Activated naive CD4-positive, alpha-beta T cell treated with anti-CD3 and anti-CD28 coated beads for 36 hours (primary cell): Measurements from ENCODE around the gene HNRNPLL. TPM values are rescaled to one million over a fixed set of nuclear protein-coding genes. Genes with fewer than 3 reads are reported as not detected.

ENCODE experiments used
- CTCF ChIA-PET: fragments of 350-600 bp; sonication (Branson Sonifier 250); formaldehyde crosslinking; loops from one replicate; lab custom pipeline; 2021; ENCODE audit warnings: antibody characterized with exemption; lab: Charles Lee
- DNase-seq: peaks from one replicate; pipeline ENCODE4 v3.0.0-alpha.2; 2020
- H3K27ac Mint-ChIP-seq: one replicate; pipeline ENCODE4 v1.8.0; 2021; ENCODE audit warnings: mild to moderate bottlenecking, mixed read lengths
- H3K27me3 Mint-ChIP-seq: one replicate; pipeline ENCODE4 v1.8.0; 2021; ENCODE audit warnings: low read depth, mixed read lengths
- H3K36me3 Mint-ChIP-seq: one replicate; pipeline ENCODE4 v1.8.0; 2021; ENCODE audit warnings: low read depth, mixed read lengths
- H3K4me1 Mint-ChIP-seq: one replicate; pipeline ENCODE4 v1.8.0; 2021; ENCODE audit warnings: low read depth, mixed read lengths
- H3K4me3 Mint-ChIP-seq: one replicate; pipeline ENCODE4 v1.8.0; 2021; ENCODE audit warnings: mild to moderate bottlenecking, moderate library complexity, mixed read lengths
- H3K9me3 Mint-ChIP-seq: one replicate; pipeline ENCODE4 v1.8.0; 2021; ENCODE audit warnings: mixed read lengths
- intact Hi-C: fragments of 100-400 bp; cut with micrococcal nuclease; formaldehyde crosslinking; loops from one replicate; pipeline ENCODE4 v1.15.1; 2023
- total RNA-seq, 2 experiments: library from RNA; stranded (reverse); gene quantifications; one replicate each; pipeline ENCODE4 v1.2.3, GENCODE V29; 2021

HNRNPLL gene
- total RNA-seq, 2 experiments from 2014 or later: 54.4 to 57.3 TPM

GRCh38 chr2:38533757-38534545, 68.8 kb downstream of the HNRNPLL start:
- Mint-ChIP-seq H3K36me3 (no peaks in the 10 kb centered on the region), H3K4me3 (no peak overlapping the region), H3K27ac (no peak overlapping the region), H3K27me3 (peaks cover 11% of the 10 kb centered on the region), H3K9me3 (no peaks in the 10 kb centered on the region), H3K4me1 (no peaks in the 10 kb centered on the region)
- DNase-seq: no peak
- intact Hi-C loops: no loop called here
- CTCF ChIA-PET: interaction anchor here (0.6 to 9.3 kb wide), 8 partner anchors 25 to 316 kb away, joined by 3 to 109 read pairs (median 4); no protein-coding TSS in a partner anchor

GRCh38 chr2:38533180-38533579, 69.5 kb downstream of the HNRNPLL start:
- no peak for DNase-seq

DNA sequence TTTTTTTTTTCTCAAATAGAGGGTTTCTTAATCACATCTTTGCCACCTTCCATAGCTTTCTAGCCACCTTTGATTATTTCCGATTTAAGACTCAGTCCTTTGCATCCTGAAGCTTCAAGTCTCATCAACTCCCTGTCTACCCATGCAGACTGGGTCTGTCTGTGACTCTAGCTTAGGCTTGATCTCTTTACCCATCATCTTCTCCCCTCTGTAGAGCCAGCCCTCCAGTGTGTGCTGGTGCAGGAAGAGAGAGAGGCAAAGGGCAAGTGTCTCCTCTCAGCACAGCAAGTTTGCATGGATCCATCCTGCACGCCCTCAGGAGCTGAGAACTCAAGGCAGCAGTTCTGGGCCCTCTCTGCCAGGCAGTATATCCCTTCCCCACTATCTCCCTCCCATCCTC, 70.4 kb downstream of the HNRNPLL start:
- H3K27me3 Mint-ChIP-seq: peaks cover 18% of the 10 kb centered on the region
- no peaks in the 10 kb centered on the region for H3K36me3 Mint-ChIP-seq
- no peak overlapping the region for H3K4me3 Mint-ChIP-seq
- peaks cover 4% of the 10 kb centered on the region for H3K4me1 Mint-ChIP-seq
- intact Hi-C loops: no loop called here
- CTCF ChIA-PET: interaction anchor here (0.6 to 9.3 kb wide), 5 partner anchors 8 to 217 kb away, joined by 4 to 109 read pairs (median 4); no protein-coding TSS in a partner anchor
- DNase-seq: no peak
- H3K27ac Mint-ChIP-seq: no peak overlapping the region
- no peaks in the 10 kb centered on the region for H3K9me3 Mint-ChIP-seq

More at GRCh38 chr2:38533180-38533579, 69.5 kb downstream of the HNRNPLL start:
- Mint-ChIP-seq H3K9me3 (no peaks in the 10 kb centered on the region), H3K27ac (no peak overlapping the region), H3K4me1 (peaks cover 3% of the 10 kb centered on the region), H3K27me3 (peaks cover 17% of the 10 kb centered on the region), H3K36me3 (no peaks in the 10 kb centered on the region), H3K4me3 (no peak overlapping the region)
- intact Hi-C loops: no loop called here
- CTCF ChIA-PET: interaction anchor here (0.8 to 9.3 kb wide), 5 partner anchors 25 to 206 kb away, joined by 3 to 109 read pairs (median 5); no protein-coding TSS in a partner anchor

GRCh38 chr2:38529208-38529607, 73.5 kb downstream of the HNRNPLL start:
- H3K36me3 Mint-ChIP-seq: no peaks in the 10 kb centered on the region
- no peak overlapping the region for H3K27ac Mint-ChIP-seq
- peaks cover 21% of the 10 kb centered on the region for H3K27me3 Mint-ChIP-seq
- DNase-seq: no peak
- H3K9me3 Mint-ChIP-seq: no peaks in the 10 kb centered on the region
- intact Hi-C loops: no loop called here
- no peak overlapping the region for H3K4me3 Mint-ChIP-seq
- CTCF ChIA-PET: interaction anchor here (0.6 to 1.4 kb wide), 3 partner anchors 10 to 52 kb away, joined by 3 to 4 read pairs (median 3); no protein-coding TSS in a partner anchor
- peaks cover 4% of the 10 kb centered on the region for H3K4me1 Mint-ChIP-seq

DNA sequence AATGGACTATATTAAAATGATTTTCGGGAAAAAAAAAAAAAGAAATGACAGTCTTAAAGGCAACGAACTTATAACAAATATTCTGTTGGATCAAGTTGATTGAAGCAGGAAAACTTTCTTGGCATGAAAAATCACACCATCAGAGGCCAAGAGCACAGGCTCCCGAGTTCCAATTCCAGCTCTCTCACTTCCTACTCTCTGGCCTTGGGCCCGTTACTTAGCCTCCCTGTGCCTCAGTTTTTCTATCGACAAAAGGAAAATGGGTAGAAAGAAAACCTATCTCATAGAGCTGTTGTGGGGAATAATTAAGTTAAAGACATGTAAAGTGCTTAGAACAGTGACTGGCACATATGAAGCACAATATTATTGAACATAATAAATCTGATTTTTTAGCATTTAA, 74.2 kb downstream of the HNRNPLL start:
- Mint-ChIP-seq H3K36me3 (no peaks in the 10 kb centered on the region), H3K4me3 (no peak overlapping the region), H3K9me3 (no peaks in the 10 kb centered on the region), H3K4me1 (peaks cover 4% of the 10 kb centered on the region), H3K27me3 (peaks cover 21% of the 10 kb centered on the region), H3K27ac (no peak overlapping the region)
- intact Hi-C loops: no loop called here
- no peak for DNase-seq
- CTCF ChIA-PET: interaction anchor here (1.2 to 1.4 kb wide), 2 partner anchors 19 to 53 kb away, joined by 3 to 4 read pairs; no protein-coding TSS in a partner anchor

DNA sequence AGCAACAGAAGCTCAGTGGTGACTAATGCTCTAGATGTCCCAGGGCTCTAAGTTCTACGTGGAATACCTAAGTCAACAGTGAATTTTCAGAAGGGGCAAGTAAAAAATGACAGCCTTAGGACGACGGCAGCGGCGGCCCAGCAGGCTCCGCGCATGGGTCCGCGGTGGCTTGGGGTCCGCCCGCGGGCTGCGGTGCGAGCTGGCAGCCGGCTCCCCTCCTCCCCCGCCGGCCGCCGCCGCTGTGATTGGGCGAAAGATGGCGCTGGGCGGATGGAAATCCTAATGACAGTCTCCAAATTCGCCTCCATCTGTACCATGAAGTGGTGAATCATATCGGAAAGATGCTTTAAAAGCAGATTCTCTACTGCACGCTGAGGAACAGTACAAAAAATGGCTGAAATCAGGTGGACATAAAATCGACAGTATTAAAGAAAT, 74.7 kb downstream of the HNRNPLL start:
- intact Hi-C loops: no loop called here
- Mint-ChIP-seq H3K27me3 (peaks cover 21% of the 10 kb centered on the region), H3K9me3 (no peaks in the 10 kb centered on the region), H3K4me3 (peak overlapping the region; percentile 28), H3K36me3 (no peaks in the 10 kb centered on the region), H3K27ac (no peak overlapping the region), H3K4me1 (peaks cover 4% of the 10 kb centered on the region)
- CTCF ChIA-PET: interaction anchor here (1.2 to 1.4 kb wide), 2 partner anchors 18 to 54 kb away, joined by 3 to 4 read pairs; no protein-coding TSS in a partner anchor
- DNase-seq: peak; percentile 59

DNA sequence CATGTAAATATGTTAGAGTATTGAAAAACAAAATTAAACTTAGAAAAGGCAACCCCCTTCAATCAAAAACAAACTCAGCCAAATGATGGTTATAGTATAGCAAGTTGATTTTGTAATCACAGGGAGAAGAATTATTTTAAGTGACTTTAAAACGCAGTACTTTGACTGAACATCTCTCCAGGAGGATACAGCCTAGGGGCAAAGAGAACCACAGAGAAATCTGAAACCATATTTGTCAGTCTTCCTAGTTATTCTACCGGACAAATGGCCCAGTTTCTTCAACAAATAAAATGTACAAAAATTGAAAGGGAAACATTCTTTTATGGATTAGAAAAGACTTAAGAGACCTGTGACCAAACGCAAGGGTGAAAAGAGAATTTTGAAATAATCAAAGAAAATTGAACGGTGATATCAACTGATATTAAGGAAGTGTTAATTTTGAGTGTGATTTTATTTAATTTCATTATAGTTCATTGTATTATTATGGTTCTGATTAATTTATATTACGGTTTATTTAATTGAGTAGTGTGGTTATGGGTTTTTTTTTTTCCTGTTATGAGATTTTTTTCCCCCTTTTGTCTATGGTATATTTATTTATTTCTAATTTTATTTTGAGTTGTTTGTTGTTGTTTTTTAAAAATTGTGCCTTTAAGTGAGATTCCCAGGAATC, 75.3 kb downstream of the HNRNPLL start:
- no peak for DNase-seq
- Mint-ChIP-seq H3K4me1 (peaks cover 4% of the 10 kb centered on the region), H3K4me3 (no peak overlapping the region), H3K27ac (no peak overlapping the region), H3K36me3 (no peaks in the 10 kb centered on the region), H3K9me3 (no peaks in the 10 kb centered on the region), H3K27me3 (peaks cover 21% of the 10 kb centered on the region)
- CTCF ChIA-PET: interaction anchor here (1.3 kb wide), 1 partner anchor 9 kb away, joined by 3 read pairs; no protein-coding TSS in a partner anchor
- intact Hi-C loops: no loop called here

DNA sequence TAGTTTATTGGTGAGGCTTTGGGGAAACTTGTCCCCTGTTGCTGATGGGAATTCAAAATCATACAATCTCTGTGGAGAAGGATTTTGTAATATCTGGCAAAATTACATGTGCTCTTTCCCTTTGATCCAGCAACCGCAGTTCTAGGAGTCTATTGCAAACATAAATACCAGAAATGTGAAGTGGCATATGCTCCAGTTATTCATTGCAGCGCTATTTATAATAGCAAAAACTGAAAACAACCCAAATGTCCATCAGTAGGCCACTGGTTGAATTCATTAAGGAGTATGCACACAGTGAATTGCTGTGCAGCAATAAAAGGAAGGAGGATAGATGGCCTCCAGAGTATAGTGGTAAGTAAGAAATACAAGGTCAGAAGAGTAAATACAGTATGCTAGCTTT, 76.5 kb downstream of the HNRNPLL start:
- Mint-ChIP-seq H3K36me3 (no peaks in the 10 kb centered on the region), H3K27ac (no peak overlapping the region), H3K27me3 (peaks cover 21% of the 10 kb centered on the region), H3K4me1 (peaks cover 4% of the 10 kb centered on the region), H3K9me3 (no peaks in the 10 kb centered on the region), H3K4me3 (no peak overlapping the region)
- CTCF ChIA-PET: interaction anchor here (1.3 kb wide), 1 partner anchor 10 kb away, joined by 3 read pairs; no protein-coding TSS in a partner anchor
- intact Hi-C loops: no loop called here
- no peak for DNase-seq

DNA sequence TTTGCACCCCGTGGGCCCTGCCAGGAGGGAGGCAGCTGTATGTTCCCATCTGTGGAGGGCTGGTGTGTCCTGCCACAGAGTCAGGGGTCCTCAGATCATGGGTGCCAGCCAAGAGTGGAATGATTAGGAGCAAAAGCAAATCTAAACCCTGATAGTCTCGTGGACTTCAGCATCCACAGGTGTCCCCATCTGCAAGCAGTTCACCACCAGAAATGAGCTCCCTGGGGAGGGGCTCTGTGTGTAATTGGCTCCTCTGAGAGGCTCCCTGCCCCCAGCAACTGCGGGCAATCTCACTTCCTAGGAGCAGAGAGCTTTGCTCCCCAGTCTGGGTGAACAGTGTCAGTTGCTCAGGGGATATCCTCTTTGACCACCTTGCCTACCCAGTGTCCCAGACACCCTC, 78.1 kb downstream of the HNRNPLL start:
- DNase-seq: no peak
- CTCF ChIA-PET: interaction anchor here (1.3 to 2.3 kb wide), 3 partner anchors 11 to 216 kb away, joined by 3 to 8 read pairs (median 3); no protein-coding TSS in a partner anchor
- intact Hi-C loops: no loop called here
- H3K27me3 Mint-ChIP-seq: peaks cover 21% of the 10 kb centered on the region
- H3K9me3 Mint-ChIP-seq: no peaks in the 10 kb centered on the region
- no peaks in the 10 kb centered on the region for H3K36me3 Mint-ChIP-seq
- H3K4me1 Mint-ChIP-seq: peaks cover 4% of the 10 kb centered on the region
- H3K4me3 Mint-ChIP-seq: no peak overlapping the region
- H3K27ac Mint-ChIP-seq: no peak overlapping the region

- Mint-ChIP-seq H3K27me3 (peaks cover 14% of the 10 kb centered on the region), H3K4me1 (peaks cover 4% of the 10 kb centered on the region), H3K9me3 (no peaks in the 10 kb centered on the region), H3K27ac (no peak overlapping the region), H3K4me3 (no peak overlapping the region), H3K36me3 (no peaks in the 10 kb centered on the region)
- CTCF ChIA-PET: interaction anchor here (0.6 to 2.3 kb wide), 4 partner anchors 11 to 298 kb away, joined by 3 to 8 read pairs (median 4); no protein-coding TSS in a partner anchor
- intact Hi-C loops: no loop called here
- DNase-seq: no peak
These were observed 78.8 kb downstream of the HNRNPLL start for GRCh38 chr2:38523728-38524437.

DNA sequence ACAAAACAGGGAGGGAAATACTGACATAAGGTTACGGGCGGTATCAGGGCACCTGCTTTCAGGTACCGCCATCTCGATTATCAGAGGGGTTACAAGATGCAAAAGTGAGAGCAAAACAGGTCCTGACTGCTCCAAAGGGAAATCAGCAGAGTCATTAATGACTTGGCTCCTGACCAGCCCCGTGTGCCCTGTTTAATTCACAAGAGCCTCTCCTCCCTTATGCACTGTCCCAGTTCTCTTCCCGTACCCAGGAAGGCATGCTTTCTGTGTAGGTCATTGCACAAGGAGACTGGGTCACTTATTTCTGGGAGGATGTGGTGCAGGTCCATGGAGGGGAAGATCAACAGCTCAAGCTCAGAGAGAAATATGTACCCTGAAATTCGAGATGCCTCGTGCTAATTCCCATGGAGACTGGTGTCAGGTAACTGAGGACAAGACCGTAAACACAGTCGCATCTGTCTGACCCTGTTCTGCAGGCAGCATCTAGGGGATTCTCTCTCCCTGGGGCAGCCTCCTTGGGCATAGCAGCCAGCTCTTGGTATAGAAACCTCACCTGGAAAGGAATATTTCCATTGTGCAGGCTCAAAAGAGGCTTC, 79.9 kb downstream of the HNRNPLL start:
- intact Hi-C loops: no loop called here
- Mint-ChIP-seq H3K9me3 (no peaks in the 10 kb centered on the region), H3K27ac (no peak overlapping the region), H3K4me1 (no peaks in the 10 kb centered on the region), H3K36me3 (no peaks in the 10 kb centered on the region), H3K4me3 (no peak overlapping the region), H3K27me3 (peaks cover 8% of the 10 kb centered on the region)
- CTCF ChIA-PET: interaction anchor here (1.9 to 2.3 kb wide), 2 partner anchors 14 to 15 kb away, joined by 4 to 8 read pairs; no protein-coding TSS in a partner anchor
- no peak for DNase-seq
